K562 (cell line): ENCODE measurements around the gene KXD1. TPM values are rescaled to one million over a fixed set of nuclear protein-coding genes. Genes with fewer than 3 reads are reported as not detected.
A peak's percentile ranks its signal among the peaks of the same experiment; 100 is the strongest.

Experiments
- CTCF ChIP-seq, 3 experiments: IDR thresholded peaks in 2 of 3; conservative IDR thresholded peaks in 1 of 3; 2 replicates each; pipeline ENCODE4 v1.5.1; 2011 to 2012; ENCODE audit warnings: low read length in 3 of 3, mild to moderate bottlenecking in 3 of 3, control low read depth in 2 of 3, improper control_type of control experiment in 1 of 3, inconsistent platforms in 1 of 3, low read depth in 1 of 3, mixed read lengths in 1 of 3, moderate library complexity in 1 of 3; ENCODE audit not compliant: insufficient read depth in 2 of 3
- KLF1 ChIP-seq: fragments of 450-650 bp; IDR thresholded peaks from 2 replicates; pipeline ENCODE4 v1.6.1; 2016; ENCODE audit warnings: missing genetic modification characterization, missing compliant biosample characterization
- MBD2 ChIP-seq: sonication (generic); IDR thresholded peaks from 2 replicates; pipeline ENCODE4 v1.6.1; 2016; ENCODE audit warnings: low read depth, borderline replicate concordance
- NR2C2 ChIP-seq, 2 experiments: fragments of 200-800 bp in 1 of 2; sonication (Bioruptor generic) in 1 of 2; sonication (generic) in 1 of 2; formaldehyde crosslinking in 1 of 2; IDR thresholded peaks; 2 replicates each; pipeline versions ENCODE4 v1.6.1 to v1.8.0; 2016 to 2022; ENCODE audit warnings: mild to moderate bottlenecking in 1 of 2, missing compliant biosample characterization in 1 of 2, missing genetic modification characterization in 1 of 2, missing genetic modification reagents in 1 of 2
- POLR2AphosphoS5 ChIP-seq: IDR thresholded peaks from 2 replicates; pipeline ENCODE4 v1.6.1; 2011; ENCODE audit warnings: mild to moderate bottlenecking, low read depth, low read length, moderate library complexity; ENCODE audit not compliant: control insufficient read depth, insufficient read depth
- RCOR1 ChIP-seq, 2 experiments: IDR thresholded peaks; 2 replicates each; pipeline ENCODE4 v1.6.1; 2012; ENCODE audit warnings: low read depth in 2 of 2, low read length in 2 of 2, borderline replicate concordance in 1 of 2, improper control_type of control experiment in 1 of 2
- TBP ChIP-seq: optimal IDR thresholded peaks from 2 replicates; pipeline ENCODE3; 2011; ENCODE audit warnings: low read depth, low read length, improper control_type of control experiment
- ZBTB12 ChIP-seq: fragments of 250-450 bp; sonication (Bioruptor Pico); IDR thresholded peaks from 2 replicates; pipeline ENCODE4 v1.4.0; 2020
- ZBTB40 ChIP-seq, 2 experiments: fragments of 450-650 bp in 1 of 2; sonication (generic) in 1 of 2; formaldehyde crosslinking in 1 of 2; IDR thresholded peaks; 2 replicates each; pipeline versions ENCODE4 v1.7.1 to v1.9.0; 2016 to 2022; ENCODE audit warnings: inconsistent platforms in 1 of 2, mild to moderate bottlenecking in 1 of 2, missing genetic modification reagents in 1 of 2
- ZNF263 ChIP-seq: sonication (generic); formaldehyde crosslinking; IDR thresholded peaks from 2 replicates; pipeline ENCODE4 v1.8.0; 2022; ENCODE audit warnings: mild to moderate bottlenecking, missing genetic modification reagents, borderline replicate concordance
- ZNF384 ChIP-seq: IDR thresholded peaks from 2 replicates; pipeline ENCODE4 v1.6.1; 2012; ENCODE audit warnings: low read depth, low read length, improper control_type of control experiment
- polyA plus RNA-seq, 8 experiments: library from polyadenylated mRNA; depleted of rRNA in 4 of 8; stranded (reverse) in 5 of 8; unstranded in 3 of 8; fragments of >200 nt; fragmentation: Nextera tagmentation in 2 of 8; fragmentation: Illumina TruSeq in 1 of 8; extraction: Ambion mirVana in 2 of 8; extraction: Trizol in 1 of 8; gene quantifications; 2 replicates each; pipeline versions ENCODE4 v1.2.1 to v1.2.3, GENCODE V29; 2011 to 2014; ENCODE audit warnings: inconsistent platforms in 1 of 8, missing spikeins in 1 of 8
- total RNA-seq, 7 experiments: library from RNA; depleted of rRNA in 6 of 7; stranded (reverse); fragments of >200 nt in 6 of 7; fragmentation: Illumina TruSeq in 2 of 7; extraction: Trizol in 2 of 7; gene quantifications; 2 replicates each; pipeline versions ENCODE4 v1.2.1 to v1.2.3, GENCODE V29; 2011 to 2021; ENCODE audit warnings: low replicate concordance in 1 of 7

The KXD1 gene
- total and polyA plus RNA-seq, 9 of the 15 experiments (the other 6 are each of a cell fraction or from before 2014, with no cell fraction given) = 21.9 to 210 (median 118) TPM

- TF ChIP-seq ZBTB40 (IDR thresholded peaks at IDR 0.05) = 0 out of 2 replicates have a peak, but pooled peaks have one; percentile 20
- TF ChIP-seq ZBTB40 (CRISPR knock-in tag; IDR thresholded peaks at IDR 0.05) = no peak
- TF ChIP-seq KLF1 = no peak
- TF ChIP-seq RCOR1 (IDR thresholded peaks at IDR 0.05; ENCODE audit: borderline replicate concordance in 1 of 2, low read depth in 2 of 2, low read length in 2 of 2) = peak in 1 of 2 experiments; percentile 63; a peak in 2 of 4 replicates
- TF ChIP-seq POLR2AphosphoS5 = peak; percentile 45; the same call in 1 of the 2 replicates
- TF ChIP-seq ZNF263 (CRISPR knock-in tag) = 0 out of 2 replicates have a peak, but pooled peaks have one; percentile 13
- TF ChIP-seq CTCF (IDR thresholded peaks at IDR 0.05 in 2 of 3, conservative IDR thresholded peaks at IDR 0.05 in 1 of 3; ENCODE audit: insufficient read depth in 2 of 3, low read depth in 1 of 3, low read length in 3 of 3) = peak; percentile 60 to 76 (median 73)
- TF ChIP-seq ZNF384 = peak; percentile 9
- TF ChIP-seq ZBTB12 (CRISPR knock-in tag) = peak; percentile 54; the same call in 1 of the 2 replicates
- TF ChIP-seq MBD2 = peak; percentile 49; the same call in 1 of the 2 replicates
- no peak for TF ChIP-seq NR2C2 (CRISPR knock-in tag; IDR thresholded peaks at IDR 0.05)
- no peak for TF ChIP-seq NR2C2 (tag; IDR thresholded peaks at IDR 0.05)
- TF ChIP-seq TBP = peak; percentile 61
These were observed 32.9 kb downstream of the KXD1 start (continued) for GRCh38 chr19:18590273-18591272.
